ENCODE results near the gene ZFAND3.

DNA sequence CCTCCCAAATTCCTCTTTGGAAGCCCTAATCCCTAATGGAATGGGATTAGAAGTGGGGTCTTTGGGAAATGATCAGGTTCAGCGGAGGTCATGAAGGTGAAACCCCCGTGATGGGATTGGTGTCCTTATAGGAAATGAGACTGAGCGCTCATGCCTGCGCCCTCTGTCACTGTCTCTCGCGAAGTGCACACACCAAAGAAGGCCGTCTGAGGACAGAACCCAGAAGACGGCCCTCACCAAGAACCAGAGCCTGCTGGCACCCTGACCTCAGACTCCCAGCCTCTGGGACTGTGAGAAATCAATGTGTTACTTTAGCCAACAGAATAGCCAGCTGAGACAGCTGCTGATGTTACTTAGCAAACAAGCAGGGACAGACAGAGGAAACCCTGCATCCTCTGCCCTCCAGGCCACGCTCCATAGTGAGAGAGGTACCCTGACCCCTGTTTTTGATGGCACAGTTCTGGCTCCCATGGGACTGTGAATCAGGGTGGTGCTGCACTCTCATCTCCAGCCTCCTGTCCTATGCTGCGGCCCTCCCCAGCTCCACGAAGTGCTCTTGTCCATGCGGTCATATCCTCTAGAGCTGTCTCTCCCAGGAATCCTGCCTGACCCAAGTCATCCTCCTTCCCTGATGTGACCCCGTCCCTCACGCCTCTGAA lies 369.3 kb downstream of the ZFAND3 start:
- TF ChIP-seq POLR2AphosphoS5 (IDR thresholded peaks at IDR 0.05): no peak
- TF ChIP-seq, protein P1, sequence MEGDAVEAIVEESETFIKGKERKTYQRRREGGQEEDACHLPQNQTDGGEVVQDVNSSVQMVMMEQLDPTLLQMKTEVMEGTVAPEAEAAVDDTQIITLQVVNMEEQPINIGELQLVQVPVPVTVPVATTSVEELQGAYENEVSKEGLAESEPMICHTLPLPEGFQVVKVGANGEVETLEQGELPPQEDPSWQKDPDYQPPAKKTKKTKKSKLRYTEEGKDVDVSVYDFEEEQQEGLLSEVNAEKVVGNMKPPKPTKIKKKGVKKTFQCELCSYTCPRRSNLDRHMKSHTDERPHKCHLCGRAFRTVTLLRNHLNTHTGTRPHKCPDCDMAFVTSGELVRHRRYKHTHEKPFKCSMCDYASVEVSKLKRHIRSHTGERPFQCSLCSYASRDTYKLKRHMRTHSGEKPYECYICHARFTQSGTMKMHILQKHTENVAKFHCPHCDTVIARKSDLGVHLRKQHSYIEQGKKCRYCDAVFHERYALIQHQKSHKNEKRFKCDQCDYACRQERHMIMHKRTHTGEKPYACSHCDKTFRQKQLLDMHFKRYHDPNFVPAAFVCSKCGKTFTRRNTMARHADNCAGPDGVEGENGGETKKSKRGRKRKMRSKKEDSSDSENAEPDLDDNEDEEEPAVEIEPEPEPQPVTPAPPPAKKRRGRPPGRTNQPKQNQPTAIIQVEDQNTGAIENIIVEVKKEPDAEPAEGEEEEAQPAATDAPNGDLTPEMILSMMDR (IDR thresholded peaks at IDR 0.05): no peak
- TF ChIP-seq POLR2A (IDR thresholded peaks at IDR 0.05): no peak
